ENCODE measurements around the gene DOCK9.

- no peak for TF ChIP-seq POLR2AphosphoS5 (IDR thresholded peaks at IDR 0.05; ENCODE audit: low read depth, low read length)
- no peak for TF ChIP-seq POLR2A (IDR thresholded peaks at IDR 0.05; ENCODE audit: low read depth, low read length)
- no peak for TF ChIP-seq TAF1 (IDR thresholded peaks at IDR 0.05; ENCODE audit: low read depth, low read length)
- TF ChIP-seq PAX5 (IDR thresholded peaks at IDR 0.05; ENCODE audit: insufficient read depth, low read length, severe bottlenecking) = no peak
- TF ChIP-seq SPI1 (IDR thresholded peaks at IDR 0.05; ENCODE audit: low read depth, low read length) = no peak
These were observed 196.4 kb downstream of the DOCK9 start for GRCh38 chr13:98781470-98781869.
